ENCODE results near the gene MMEL1.
"Not testable (repeated sequence)": the region's sequence is repeated elsewhere in the genome, so short reads cannot be mapped to it uniquely, and the experiment has no call there.

The MMEL1 gene

GRCh38 chr1:2554621-2555387 is 78.0 kb downstream of the MMEL1 start:
- DNase-seq = no peak

- no peak for DNase-seq
These were observed 78.8 kb downstream of the MMEL1 start for GRCh38 chr1:2553871-2554620.

- DNase-seq = not testable (repeated sequence)
These were observed 79.7 kb downstream of the MMEL1 start for GRCh38 chr1:2553076-2553475.

GRCh38 chr1:2552189-2552588 is 80.6 kb downstream of the MMEL1 start:
- DNase-seq = no peak

GRCh38 chr1:2551544-2551943 is 81.3 kb downstream of the MMEL1 start:
- not testable (repeated sequence) for DNase-seq

GRCh38 chr1:2550309-2550861 is 82.4 kb downstream of the MMEL1 start:
- not testable (repeated sequence) for DNase-seq

GRCh38 chr1:2549367-2550029 is 83.3 kb downstream of the MMEL1 start:
- DNase-seq = not testable (repeated sequence)

- DNase-seq = peak; percentile 29 to 63
These were observed 84.7 kb downstream of the MMEL1 start for GRCh38 chr1:2548068-2548589.

- DNase-seq = no peak
These were observed 85.4 kb downstream of the MMEL1 start for GRCh38 chr1:2547210-2548067.

- peak; percentile 37 to 70 for DNase-seq
These were observed 86.2 kb downstream of the MMEL1 start for GRCh38 chr1:2546515-2547209.

GRCh38 chr1:2545754-2546514 is 86.9 kb downstream of the MMEL1 start:
- peak; percentile 55 to 70 for DNase-seq

- DNase-seq = no peak
These were observed 87.8 kb downstream of the MMEL1 start for GRCh38 chr1:2544875-2545640.

GRCh38 chr1:2544093-2544874 is 88.5 kb downstream of the MMEL1 start:
- DNase-seq = no peak

GRCh38 chr1:2543543-2544092 is 89.2 kb downstream of the MMEL1 start:
- DNase-seq = no peak

GRCh38 chr1:2542246-2542915 is 90.4 kb downstream of the MMEL1 start:
- no peak for DNase-seq

- no peak for DNase-seq
These were observed 91.1 kb downstream of the MMEL1 start for GRCh38 chr1:2541619-2542245.

GRCh38 chr1:2540816-2541492 is 91.9 kb downstream of the MMEL1 start:
- no peak for DNase-seq

Measured in bone marrow (tissue), 2 donors.